Stimulated activated CD4-positive, alpha-beta T cell treated with anti-CD3 and anti-CD28 coated beads, Interleukin-12 subunit alpha, Interleukin-12 subunit beta, amount 100 ng/mL, for 4 hours (primary cell): ENCODE results near the gene TCF4.

Source experiments
- DNase-seq: peaks from one replicate; pipeline ENCODE4 v3.0.0-alpha.2; 2020

Gene TCF4

GRCh38 chr18:55214969-55215368 lies 373.0 kb downstream of the TCF4 start:
- DNase-seq, result no peak

GRCh38 chr18:55214534-55214933 lies 373.5 kb downstream of the TCF4 start:
- DNase-seq, result no peak

GRCh38 chr18:55213586-55213985 lies 374.4 kb downstream of the TCF4 start:
- DNase-seq, result no peak

- DNase-seq, result no peak
Observed at GRCh38 chr18:55206927-55207326, 381.1 kb downstream of the TCF4 start.

GRCh38 chr18:55202232-55202917 lies 385.6 kb downstream of the TCF4 start:
- DNase-seq, result no peak

GRCh38 chr18:55199291-55199963 lies 388.6 kb downstream of the TCF4 start:
- no peak for DNase-seq

GRCh38 chr18:55195863-55196262 lies 392.1 kb downstream of the TCF4 start:
- no peak for DNase-seq

GRCh38 chr18:55189972-55190371 lies 398.0 kb downstream of the TCF4 start:
- no peak for DNase-seq

GRCh38 chr18:55186588-55186987 lies 401.4 kb downstream of the TCF4 start:
- DNase-seq, result no peak

GRCh38 chr18:55185391-55185790 lies 402.6 kb downstream of the TCF4 start:
- no peak for DNase-seq

- no peak for DNase-seq
Observed at GRCh38 chr18:55179835-55180234, 408.2 kb downstream of the TCF4 start.

- no peak for DNase-seq
Observed at GRCh38 chr18:55179425-55179824, 408.6 kb downstream of the TCF4 start.

GRCh38 chr18:55173291-55173690 lies 414.7 kb downstream of the TCF4 start:
- DNase-seq, result no peak
